ENCODE measurements around the gene ERC1.

Gene ERC1

DNA sequence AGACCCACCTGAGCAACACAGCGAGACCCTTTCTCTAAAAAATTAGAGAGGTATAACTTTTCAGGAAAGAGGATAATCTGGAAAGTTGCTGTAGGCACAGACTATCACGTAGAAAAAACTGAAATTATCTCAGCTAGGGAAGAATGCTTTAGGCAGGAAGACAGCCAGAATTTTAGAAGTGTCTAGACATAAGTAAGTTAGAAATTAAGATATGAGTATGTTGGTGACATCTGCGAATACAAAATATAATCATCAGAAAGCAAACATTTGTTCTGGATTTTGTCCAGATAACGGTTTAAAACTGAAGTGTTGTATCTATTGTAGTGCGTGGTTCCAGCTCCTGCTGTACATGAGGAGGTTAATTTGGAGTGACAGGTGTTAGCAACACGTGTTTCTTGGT is 480.2 kb downstream of the ERC1 start:
- Mint-ChIP-seq H3K27ac (ENCODE audit: low read depth) (no peak overlapping the region), H3K4me3 (no peak overlapping the region), H3K36me3 (ENCODE audit: insufficient read depth) (peaks cover 4% of the 10 kb centered on the region), H3K9me3 (no peaks in the 10 kb centered on the region), H3K4me1 (peaks cover 6% of the 10 kb centered on the region), H3K27me3 (no peaks in the 10 kb centered on the region)
- DNase-seq (ENCODE audit: low spot score in 2 of 2) (no peak), ATAC-seq (replicated peaks; ENCODE audit: extremely low read depth, poor library complexity, severe bottlenecking) (no peak)

DNA sequence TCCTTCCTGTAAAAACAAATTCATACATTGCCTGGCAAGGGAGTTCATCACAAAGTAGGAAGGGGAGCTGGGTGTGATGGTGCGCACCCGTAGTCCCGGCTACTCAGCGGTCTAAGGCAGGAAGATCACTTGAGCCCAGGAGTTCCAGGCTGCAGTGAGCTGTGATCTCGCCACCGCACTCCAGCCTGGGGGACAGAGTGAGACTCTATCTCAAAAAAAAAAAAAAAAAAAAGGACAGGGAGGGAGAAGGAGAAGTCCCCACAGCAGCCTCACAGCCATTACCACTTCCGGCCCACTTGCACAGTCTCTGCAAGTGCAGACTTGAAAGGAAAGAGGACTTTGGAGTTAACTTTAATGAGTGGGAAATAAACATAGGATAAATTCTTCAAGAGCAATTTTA is 482.4 kb downstream of the ERC1 start:
- no peak overlapping the region for H3K27ac Mint-ChIP-seq (ENCODE audit: low read depth)
- ATAC-seq (replicated peaks; ENCODE audit: extremely low read depth, poor library complexity, severe bottlenecking), result peak; percentile 89
- peak overlapping the region; percentile 65 for H3K4me3 Mint-ChIP-seq

DNA sequence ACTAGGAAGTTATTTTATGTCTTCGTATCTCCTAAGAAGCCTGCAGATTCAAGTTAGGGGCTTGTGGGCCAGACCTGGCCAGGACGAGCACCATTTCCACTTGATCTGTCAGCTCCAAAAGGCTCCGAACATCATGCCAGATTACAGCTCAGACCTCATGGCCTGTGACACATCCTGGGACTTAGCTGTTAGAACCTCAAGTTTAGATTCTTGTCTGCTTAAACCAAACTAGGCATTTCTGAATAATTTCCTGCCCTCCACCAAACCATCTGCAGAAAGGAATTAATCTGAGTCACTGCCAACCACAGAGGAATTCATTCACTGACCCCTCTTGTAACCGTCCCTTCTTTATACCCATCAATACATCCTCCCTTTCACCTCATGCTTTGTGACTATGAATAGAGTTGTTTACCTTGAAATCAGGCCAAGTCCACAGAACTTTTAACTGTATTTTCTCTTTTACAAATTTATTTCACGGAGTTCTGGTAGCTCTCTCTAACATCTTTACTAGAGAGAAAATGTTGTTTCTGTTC is 483.1 kb downstream of the ERC1 start:
- H3K9me3 Mint-ChIP-seq, result no peaks in the 10 kb centered on the region
- DNase-seq (ENCODE audit: low spot score in 2 of 2) (no peak), ATAC-seq (replicated peaks; ENCODE audit: extremely low read depth, poor library complexity, severe bottlenecking) (peak; percentile 24)
- H3K27ac Mint-ChIP-seq (ENCODE audit: low read depth), result no peak overlapping the region
- no peaks in the 10 kb centered on the region for H3K27me3 Mint-ChIP-seq
- H3K4me1 Mint-ChIP-seq, result peaks cover 6% of the 10 kb centered on the region
- no peak overlapping the region for H3K4me3 Mint-ChIP-seq
- H3K36me3 Mint-ChIP-seq (ENCODE audit: insufficient read depth), result peaks cover 1% of the 10 kb centered on the region

More for the DNA sequence above, 482.4 kb downstream of the ERC1 start:
- Mint-ChIP-seq H3K27me3 (no peaks in the 10 kb centered on the region), H3K36me3 (ENCODE audit: insufficient read depth) (peaks cover 2% of the 10 kb centered on the region), H3K4me1 (peaks cover 6% of the 10 kb centered on the region), H3K9me3 (no peaks in the 10 kb centered on the region)
- DNase-seq (ENCODE audit: low spot score in 2 of 2), result no peak

DNA sequence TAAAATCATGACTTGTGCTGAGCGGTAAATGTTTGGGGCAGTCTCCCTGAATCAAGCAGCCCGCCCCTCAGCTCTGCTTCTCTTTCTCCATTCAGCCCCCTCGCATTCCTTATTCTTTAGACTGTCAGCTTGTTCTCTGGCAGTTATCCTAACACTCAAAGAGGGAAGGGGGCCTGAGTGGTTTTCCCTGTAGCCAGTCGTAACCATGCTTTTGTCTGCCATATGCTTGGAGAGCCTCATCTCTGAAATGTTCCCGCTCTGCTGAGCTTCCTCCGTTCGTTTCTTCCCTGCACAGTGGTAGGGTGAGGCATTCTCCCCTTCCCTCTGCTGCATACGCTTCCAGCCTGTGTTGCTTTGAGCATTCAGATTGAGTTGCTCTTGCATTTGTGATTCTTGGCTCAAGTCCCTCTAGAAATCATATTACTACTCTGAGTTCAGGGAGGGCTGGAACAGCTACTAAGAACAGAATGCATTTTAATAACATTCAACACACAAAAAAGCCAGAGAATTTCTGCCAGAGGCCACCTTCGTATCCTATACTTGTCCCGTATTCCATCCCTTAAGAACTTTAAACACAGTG is 483.6 kb downstream of the ERC1 start:
- Mint-ChIP-seq H3K4me3 (no peak overlapping the region), H3K4me1 (peaks cover 6% of the 10 kb centered on the region), H3K9me3 (no peaks in the 10 kb centered on the region), H3K27ac (ENCODE audit: low read depth) (no peak overlapping the region), H3K27me3 (no peaks in the 10 kb centered on the region), H3K36me3 (ENCODE audit: insufficient read depth) (peaks cover 3% of the 10 kb centered on the region)
- ATAC-seq (replicated peaks; ENCODE audit: extremely low read depth, poor library complexity, severe bottlenecking), result no peak
- DNase-seq (ENCODE audit: low spot score in 2 of 2), result no peak

DNA sequence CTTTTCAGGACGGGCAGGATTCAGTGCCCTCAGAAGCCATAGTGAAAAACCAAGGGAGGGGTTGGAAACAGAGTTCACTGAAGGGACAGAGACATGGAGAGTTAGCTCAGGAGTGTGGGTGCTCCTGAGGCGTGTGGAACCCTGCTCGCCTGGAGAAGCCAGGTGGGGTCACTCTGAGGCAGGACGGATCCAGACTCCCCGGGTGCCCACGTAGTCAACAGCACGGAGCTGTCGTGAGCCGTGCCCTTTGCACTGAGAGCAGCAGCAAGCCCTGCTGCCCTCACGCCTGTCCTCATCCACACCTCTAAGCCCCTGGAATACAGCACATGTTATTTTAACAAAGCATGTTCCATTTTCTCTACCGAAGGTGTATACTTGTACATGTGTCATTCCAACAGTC is 488.6 kb downstream of the ERC1 start:
- Mint-ChIP-seq H3K27me3 (no peaks in the 10 kb centered on the region), H3K4me1 (peaks cover 5% of the 10 kb centered on the region), H3K27ac (ENCODE audit: low read depth) (no peak overlapping the region), H3K4me3 (no peak overlapping the region), H3K36me3 (ENCODE audit: insufficient read depth) (peaks cover 3% of the 10 kb centered on the region), H3K9me3 (no peaks in the 10 kb centered on the region)
- DNase-seq (ENCODE audit: low spot score in 2 of 2), result no peak
- no peak for ATAC-seq (replicated peaks; ENCODE audit: extremely low read depth, poor library complexity, severe bottlenecking)

DNA sequence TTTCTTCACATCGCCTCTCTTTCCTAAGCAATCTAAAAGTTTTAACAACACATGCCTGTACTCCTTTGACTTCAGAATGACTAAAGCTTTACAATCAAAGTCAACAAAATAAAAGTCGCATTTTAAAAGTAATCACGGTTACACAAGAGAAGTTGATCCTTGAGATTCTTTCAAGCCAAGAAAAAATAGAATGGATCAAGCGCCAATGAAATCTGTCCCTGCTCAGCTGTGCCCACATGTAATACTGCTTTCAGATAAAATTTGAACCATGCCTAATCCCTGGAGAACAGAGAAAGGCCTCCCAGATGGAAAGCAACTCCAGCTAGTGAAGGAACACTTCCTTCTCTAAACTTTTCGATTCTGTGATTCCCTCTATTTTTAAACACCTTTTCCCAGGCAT is 490.3 kb downstream of the ERC1 start:
- H3K27ac Mint-ChIP-seq (ENCODE audit: low read depth), result no peak overlapping the region
- DNase-seq (ENCODE audit: low spot score in 2 of 2), result no peak

DNA sequence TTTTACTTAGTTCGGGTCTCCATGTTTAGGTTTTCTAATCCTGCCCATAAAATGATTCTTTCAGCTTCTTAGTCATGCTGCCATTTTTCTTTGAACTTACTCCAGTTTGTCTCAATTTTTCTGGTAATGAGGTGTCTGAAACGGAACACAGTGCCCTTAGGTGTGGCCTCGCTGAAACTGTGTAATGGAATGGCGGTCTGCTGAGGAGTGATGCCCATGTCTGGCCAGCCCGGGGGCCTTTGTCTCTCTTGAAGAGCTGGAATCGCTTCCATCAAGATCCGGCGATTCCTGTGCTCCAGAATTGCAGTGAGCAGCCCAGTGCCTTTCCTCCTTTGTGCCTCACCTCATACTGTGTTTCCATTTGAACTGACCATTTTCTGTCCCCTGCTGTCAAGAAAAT is 490.9 kb downstream of the ERC1 start:
- H3K27me3 Mint-ChIP-seq, result no peaks in the 10 kb centered on the region
- DNase-seq (ENCODE audit: low spot score in 2 of 2), result no peak
- no peak overlapping the region for H3K4me3 Mint-ChIP-seq
- H3K27ac Mint-ChIP-seq (ENCODE audit: low read depth), result no peak overlapping the region
- no peak for ATAC-seq (replicated peaks; ENCODE audit: extremely low read depth, poor library complexity, severe bottlenecking)
- no peaks in the 10 kb centered on the region for H3K9me3 Mint-ChIP-seq
- H3K36me3 Mint-ChIP-seq (ENCODE audit: insufficient read depth), result peaks cover 3% of the 10 kb centered on the region
- H3K4me1 Mint-ChIP-seq, result peaks cover 5% of the 10 kb centered on the region

More for the DNA sequence above, 490.3 kb downstream of the ERC1 start:
- H3K9me3 Mint-ChIP-seq, result no peaks in the 10 kb centered on the region
- H3K4me3 Mint-ChIP-seq, result no peak overlapping the region
- H3K27me3 Mint-ChIP-seq, result no peaks in the 10 kb centered on the region
- H3K4me1 Mint-ChIP-seq, result peaks cover 5% of the 10 kb centered on the region
- peaks cover 3% of the 10 kb centered on the region for H3K36me3 Mint-ChIP-seq (ENCODE audit: insufficient read depth)
- no peak for ATAC-seq (replicated peaks; ENCODE audit: extremely low read depth, poor library complexity, severe bottlenecking)

DNA sequence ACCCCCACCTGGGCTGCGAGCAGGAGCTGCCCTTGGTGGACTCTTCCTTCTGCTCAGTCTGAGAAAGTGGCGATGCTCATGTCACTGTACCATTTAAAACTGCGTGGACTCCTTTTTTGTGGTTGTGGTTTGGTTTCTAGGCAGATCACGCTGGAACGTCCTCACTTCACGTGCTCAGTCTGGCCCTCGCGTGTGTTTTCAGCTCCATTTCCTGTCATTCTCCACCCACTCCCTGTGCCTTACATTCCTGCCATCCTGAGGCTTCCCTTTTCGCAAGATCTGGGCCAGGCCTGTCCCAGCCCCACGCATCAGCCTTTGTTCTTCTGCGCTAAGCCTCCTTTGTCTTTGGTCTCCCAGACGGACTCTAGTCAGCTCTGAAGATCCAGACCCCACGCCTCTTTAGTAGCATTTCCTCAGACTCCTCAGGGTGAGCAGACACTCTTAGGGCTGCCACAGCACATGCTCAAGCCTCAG is 497.9 kb downstream of the ERC1 start:
- peaks cover 11% of the 10 kb centered on the region for H3K36me3 Mint-ChIP-seq (ENCODE audit: insufficient read depth)
- no peaks in the 10 kb centered on the region for H3K27me3 Mint-ChIP-seq
- peak overlapping the region; percentile 80 for H3K27ac Mint-ChIP-seq (ENCODE audit: low read depth)
- ATAC-seq (replicated peaks; ENCODE audit: extremely low read depth, poor library complexity, severe bottlenecking), result peak; percentile 43
- H3K9me3 Mint-ChIP-seq, result no peaks in the 10 kb centered on the region
- H3K4me1 Mint-ChIP-seq, result peaks cover 17% of the 10 kb centered on the region
- no peak for DNase-seq (ENCODE audit: low spot score in 2 of 2)
- H3K4me3 Mint-ChIP-seq, result peak overlapping the region; percentile 2

DNA sequence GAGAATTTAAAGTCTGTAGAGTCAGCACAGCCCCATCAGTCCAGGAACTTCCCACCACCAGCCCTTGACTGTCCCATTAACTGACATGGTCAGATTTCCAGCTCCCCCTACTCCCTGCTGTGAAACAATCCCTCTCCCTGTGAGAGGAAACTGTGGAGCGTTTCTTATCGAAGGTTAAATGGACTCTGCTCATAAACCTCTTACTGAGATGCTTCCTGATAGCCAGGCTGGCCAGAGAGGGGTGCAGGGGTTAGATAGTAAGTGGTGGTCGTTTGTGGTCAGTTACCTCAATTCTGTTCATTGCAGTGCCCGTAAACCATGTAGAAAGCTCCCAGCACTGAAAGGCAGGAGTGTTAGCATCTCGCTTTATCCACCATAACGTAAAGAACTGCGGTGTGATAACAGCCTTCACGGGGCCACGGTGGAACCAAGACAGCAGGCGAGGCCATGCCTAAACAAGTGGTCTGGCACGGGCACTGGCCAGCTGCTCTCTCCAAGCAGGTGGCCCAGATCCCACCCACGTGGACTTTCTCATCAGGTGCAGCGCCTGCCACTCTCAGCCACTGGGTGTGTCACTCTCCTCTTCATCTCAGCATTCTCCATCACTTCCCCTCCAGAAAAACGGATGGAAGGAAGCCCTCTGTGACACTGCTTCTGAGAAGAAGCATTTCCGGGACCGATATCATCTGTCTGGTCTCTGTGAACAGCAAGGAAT is 501.1 kb downstream of the ERC1 start:
- Mint-ChIP-seq H3K27me3 (no peaks in the 10 kb centered on the region), H3K4me1 (peaks cover 15% of the 10 kb centered on the region), H3K4me3 (no peak overlapping the region), H3K36me3 (ENCODE audit: insufficient read depth) (peaks cover 12% of the 10 kb centered on the region), H3K9me3 (no peaks in the 10 kb centered on the region), H3K27ac (ENCODE audit: low read depth) (no peak overlapping the region)
- DNase-seq (ENCODE audit: low spot score in 2 of 2), result no peak
- no peak for ATAC-seq (replicated peaks; ENCODE audit: extremely low read depth, poor library complexity, severe bottlenecking)

DNA sequence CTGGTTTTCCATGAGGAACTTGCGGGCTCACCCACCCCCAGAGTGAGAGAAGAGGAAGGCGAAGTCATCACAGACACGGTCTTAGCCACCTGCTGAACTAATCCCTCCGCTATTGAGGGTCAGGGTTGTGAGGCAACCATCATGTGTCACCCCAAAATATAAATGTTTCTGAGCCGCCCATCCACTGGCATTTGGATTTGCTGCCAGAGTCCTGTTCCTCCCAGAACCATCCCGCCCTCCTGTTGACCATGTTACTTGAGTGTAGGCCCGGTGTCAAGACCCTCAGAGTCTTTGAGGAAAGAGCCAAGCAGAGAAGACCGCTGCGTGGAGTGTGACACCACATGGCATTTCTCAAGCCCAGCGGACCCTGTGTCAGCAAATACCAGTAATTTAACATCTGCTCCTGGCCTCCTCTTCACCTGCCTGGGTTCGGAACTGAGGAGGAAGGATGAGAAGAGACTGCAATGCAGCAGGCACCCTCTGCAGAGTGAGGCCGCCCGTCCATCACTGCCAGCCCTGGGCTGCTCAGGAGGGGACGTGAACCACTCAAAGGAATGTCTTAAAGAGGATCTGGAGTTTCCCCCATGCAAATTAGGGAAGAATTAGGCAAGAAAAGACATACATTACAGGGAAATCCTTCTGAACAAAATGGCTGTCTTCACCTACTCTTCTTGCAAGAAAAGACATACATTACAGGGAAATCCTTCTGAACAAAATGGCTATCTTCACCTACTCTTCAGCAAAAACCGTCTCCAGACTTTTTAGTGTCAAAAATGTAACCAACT is 502.9 kb downstream of the ERC1 start:
- DNase-seq (ENCODE audit: low spot score in 2 of 2) (no peak), ATAC-seq (replicated peaks; ENCODE audit: extremely low read depth, poor library complexity, severe bottlenecking) (no peak)
- Mint-ChIP-seq H3K27me3 (no peaks in the 10 kb centered on the region), H3K4me1 (peaks cover 5% of the 10 kb centered on the region), H3K4me3 (no peak overlapping the region), H3K27ac (ENCODE audit: low read depth) (no peak overlapping the region), H3K36me3 (ENCODE audit: insufficient read depth) (peaks cover 12% of the 10 kb centered on the region), H3K9me3 (no peaks in the 10 kb centered on the region)

DNA sequence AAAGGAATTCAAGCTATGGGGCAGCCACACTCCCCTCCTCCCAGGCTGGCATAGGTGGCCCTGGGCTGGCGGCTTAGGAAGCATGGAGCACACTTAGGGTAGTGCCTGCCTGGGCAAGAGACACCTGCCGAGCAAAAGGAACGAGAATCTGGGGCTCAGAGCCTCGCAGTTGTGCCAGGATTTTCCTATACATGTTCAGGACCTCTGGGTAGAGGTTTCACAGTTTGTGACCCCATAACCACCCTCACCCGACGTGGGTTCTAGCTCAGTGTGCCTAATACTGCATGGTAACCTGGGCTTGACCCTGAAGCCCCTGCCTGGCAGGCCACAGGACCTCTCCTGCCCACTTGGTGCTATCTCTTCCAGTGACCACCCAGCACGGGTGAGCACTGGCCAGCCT is 503.8 kb downstream of the ERC1 start:
- H3K9me3 Mint-ChIP-seq, result no peaks in the 10 kb centered on the region
- ATAC-seq (replicated peaks; ENCODE audit: extremely low read depth, poor library complexity, severe bottlenecking), result no peak
- H3K4me1 Mint-ChIP-seq, result no peaks in the 10 kb centered on the region
- DNase-seq (ENCODE audit: low spot score in 2 of 2), result no peak
- peaks cover 9% of the 10 kb centered on the region for H3K36me3 Mint-ChIP-seq (ENCODE audit: insufficient read depth)
- H3K27me3 Mint-ChIP-seq, result peaks cover 5% of the 10 kb centered on the region
- no peak overlapping the region for H3K4me3 Mint-ChIP-seq
- no peak overlapping the region for H3K27ac Mint-ChIP-seq (ENCODE audit: low read depth)

DNA sequence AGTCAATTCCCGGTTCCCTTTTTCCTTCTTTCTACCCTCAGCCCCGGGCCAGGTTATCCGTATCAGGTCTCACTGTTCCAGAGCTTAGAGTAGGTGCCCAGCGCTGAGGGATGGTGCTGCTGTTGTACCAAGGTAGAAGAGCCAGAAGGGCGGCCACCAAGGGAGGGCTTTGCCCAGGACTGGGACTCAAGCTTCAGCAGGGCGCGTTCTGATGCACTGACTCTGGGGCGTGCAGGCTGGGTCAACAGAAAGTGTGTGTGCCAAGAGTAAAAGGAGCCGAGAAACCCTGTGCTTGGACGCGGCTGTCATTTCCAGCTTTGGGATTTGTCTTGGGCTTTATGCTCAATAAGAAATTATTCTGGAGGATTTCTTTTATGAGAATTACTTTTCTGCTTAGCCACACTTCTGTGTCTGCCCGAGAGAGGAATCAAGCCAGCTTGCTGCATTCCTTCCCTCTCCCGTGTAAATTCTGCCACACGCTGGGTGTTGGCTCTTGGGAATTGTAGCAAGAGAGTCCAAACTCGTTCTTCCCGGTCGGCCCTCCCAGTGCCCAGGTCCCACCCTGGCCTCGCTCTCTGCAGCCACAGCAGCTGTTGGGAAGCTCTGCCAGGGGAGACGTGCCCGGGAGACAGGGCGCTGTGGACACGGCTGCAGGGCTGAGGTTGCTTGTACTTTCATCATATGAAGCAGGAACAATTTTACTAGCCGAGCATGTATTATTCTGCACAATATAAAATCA is 505.3 kb downstream of the ERC1 start:
- Mint-ChIP-seq H3K36me3 (ENCODE audit: insufficient read depth) (peaks cover 6% of the 10 kb centered on the region), H3K4me3 (no peak overlapping the region), H3K27me3 (peaks cover 15% of the 10 kb centered on the region), H3K27ac (ENCODE audit: low read depth) (no peak overlapping the region), H3K4me1 (no peaks in the 10 kb centered on the region), H3K9me3 (no peaks in the 10 kb centered on the region)
- DNase-seq (ENCODE audit: low spot score in 2 of 2) (no peak), ATAC-seq (replicated peaks; ENCODE audit: extremely low read depth, poor library complexity, severe bottlenecking) (no peak)
